Thyroid gland (tissue), 4 donors: ENCODE results near the gene C9orf78. TPM values are rescaled to one million over a fixed set of nuclear protein-coding genes. Genes with fewer than 3 reads are reported as not detected.

Experiments used
- DNase-seq, 2 donors: peaks; one replicate each; pipeline ENCODE4 v3.0.0-alpha.2; 2019
- H3K27ac ChIP-seq, 3 donors: fragments of 200-600 bp; sonication (generic); 1 replicate in 2 of 3; 2 replicates in 1 of 3; pipeline ENCODE4 v1.5.1; 2016 to 2019; ENCODE audit warnings: mild to moderate bottlenecking in 1 of 3, moderate library complexity in 1 of 3
- H3K27me3 ChIP-seq: fragments of 200-600 bp; sonication (generic); one replicate; pipeline ENCODE4 v1.5.1; 2019
- H3K36me3 ChIP-seq, 2 donors: fragments of 200-600 bp; sonication (generic); one replicate each; pipeline ENCODE4 v1.5.1; 2016 to 2019
- H3K4me1 ChIP-seq, 2 donors: fragments of 200-600 bp; sonication (generic); one replicate each; pipeline ENCODE4 v1.5.1; 2017 to 2019
- H3K4me3 ChIP-seq, 3 donors: fragments of 200-600 bp; sonication (generic); replicated peaks in 1 of 3; 1 replicate in 2 of 3; 2 replicates in 1 of 3; pipeline ENCODE4 v1.5.1; 2016; ENCODE audit warnings: mild to moderate bottlenecking in 1 of 3
- H3K9me3 ChIP-seq: fragments of 200-600 bp; sonication (generic); one replicate; pipeline ENCODE4 v1.5.1; 2017
- CTCF ChIP-seq, 6 experiments: fragments of 200-600 bp in 3 of 6; fragments of 450-650 bp in 3 of 6; sonication (generic) in 3 of 6; IDR thresholded peaks; one replicate each; pipeline ENCODE4 v1.5.1; 2016 to 2019; ENCODE audit warnings: antibody characterized with exemption in 6 of 6, mild to moderate bottlenecking in 2 of 6, inconsistent platforms in 1 of 6, moderate library complexity in 1 of 6
- POLR2A ChIP-seq, 2 donors: fragments of 450-650 bp; IDR thresholded peaks; one replicate each; pipeline ENCODE4 v1.6.1; 2017; ENCODE audit warnings: antibody characterized with exemption in 2 of 2, mild to moderate bottlenecking in 2 of 2, moderate library complexity in 1 of 2
- WGBS, 2 donors: methylation state at CpG; one replicate each; pipeline ENCODE4 v1.1.5; 2017; 5-methylcytosine and 5-hydroxymethylcytosine counted together
- intact Hi-C: fragments of 100-400 bp; cut with DNase I; formaldehyde crosslinking; loops from one replicate; pipeline ENCODE4 v1.15.1; 2023
- total RNA-seq, 4 donors: library from RNA; depleted of rRNA; stranded (reverse); fragments of >200 nt; gene quantifications; one replicate each; pipeline ENCODE4 v1.2.3, GENCODE V29; 2016

The C9orf78 gene
- total RNA-seq, 4 donors from 2014 or later, result 59.4 to 89.2 (median 81.4) TPM

DNA sequence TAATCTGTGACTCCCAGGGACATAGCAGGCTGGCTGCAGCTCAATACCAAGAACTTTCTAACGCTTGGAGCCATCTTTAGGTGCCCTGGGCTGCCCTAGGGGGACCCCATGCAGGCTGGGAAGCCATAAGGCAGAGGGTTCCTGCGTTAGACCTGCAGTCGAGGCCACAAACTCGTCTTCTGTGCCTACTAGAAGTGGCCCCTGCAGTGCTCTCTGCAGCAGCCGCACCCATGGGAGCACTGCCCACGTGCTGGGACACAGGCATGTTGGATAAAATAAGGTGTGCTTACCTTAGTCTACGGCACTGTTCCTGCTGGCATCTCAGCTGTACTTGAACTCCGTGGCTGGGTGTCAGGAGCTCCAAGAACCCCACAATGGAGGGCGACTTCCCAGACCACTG lies 22.7 kb downstream of the C9orf78 start:
- 86 to 94% methylated on average over 8 to 9 of the region's 9 CpGs for WGBS, 2 donors
- H3K36me3 ChIP-seq, result peaks cover 20 to 26% of the 10 kb centered on the region in 2 donors
- intact Hi-C loops, result no loop called here
- no peaks in the 10 kb centered on the region for H3K27me3 ChIP-seq
- TF ChIP-seq CTCF (IDR thresholded peaks at IDR 0.05) (no peak), POLR2A (IDR thresholded peaks at IDR 0.05) (no peak)
- H3K9me3 ChIP-seq, result no peaks in the 10 kb centered on the region
- no peak overlapping the region for H3K4me3 ChIP-seq
- no peak for DNase-seq
- no peak overlapping the region for H3K27ac ChIP-seq
- no peaks in the 10 kb centered on the region for H3K4me1 ChIP-seq

GRCh38 chr9:129811967-129812363 lies 23.1 kb downstream of the C9orf78 start:
- no peaks in the 10 kb centered on the region for H3K9me3 ChIP-seq
- H3K4me3 ChIP-seq, result no peak overlapping the region
- WGBS, 2 donors, result 92 to 96% methylated on average over 6 of the region's 6 CpGs
- intact Hi-C loops, result no loop called here
- H3K27ac ChIP-seq, result no peak overlapping the region
- H3K4me1 ChIP-seq, result no peaks in the 10 kb centered on the region
- TF ChIP-seq CTCF (IDR thresholded peaks at IDR 0.05) (no peak), POLR2A (IDR thresholded peaks at IDR 0.05) (no peak)
- no peak for DNase-seq
- peaks cover 20 to 22% of the 10 kb centered on the region in 2 donors for H3K36me3 ChIP-seq
- no peaks in the 10 kb centered on the region for H3K27me3 ChIP-seq

- Histone ChIP-seq H3K9me3 (no peaks in the 10 kb centered on the region), H3K4me1 (no peaks in the 10 kb centered on the region), H3K36me3 (peaks cover 12 to 13% of the 10 kb centered on the region in 2 donors), H3K27me3 (no peaks in the 10 kb centered on the region), H3K4me3 (no peak overlapping the region), H3K27ac (no peak overlapping the region)
- WGBS, 2 donors, result 84 to 92% methylated on average over 6 of the region's 6 CpGs
- TF ChIP-seq CTCF (IDR thresholded peaks at IDR 0.05) (no peak), POLR2A (IDR thresholded peaks at IDR 0.05) (no peak)
- no peak for DNase-seq
- intact Hi-C loops, result no loop called here
Measured at GRCh38 chr9:129810788-129811187, 24.3 kb downstream of the C9orf78 start.

- 89 to 92% methylated on average over 10 to 11 of the region's 11 CpGs for WGBS, 2 donors
- H3K9me3 ChIP-seq, result no peaks in the 10 kb centered on the region
- H3K36me3 ChIP-seq, result peaks cover 12 to 13% of the 10 kb centered on the region in 2 donors
- DNase-seq, result no peak
- H3K4me1 ChIP-seq, result no peaks in the 10 kb centered on the region
- H3K27me3 ChIP-seq, result no peaks in the 10 kb centered on the region
- no peak overlapping the region for H3K4me3 ChIP-seq
- H3K27ac ChIP-seq, result no peak overlapping the region
- intact Hi-C loops, result no loop called here
- TF ChIP-seq POLR2A (IDR thresholded peaks at IDR 0.05) (no peak), CTCF (IDR thresholded peaks at IDR 0.05) (no peak)
Measured at GRCh38 chr9:129810116-129810515, 25.0 kb downstream of the C9orf78 start.

GRCh38 chr9:129809346-129809745 lies 25.7 kb downstream of the C9orf78 start:
- no peaks in the 10 kb centered on the region for H3K4me1 ChIP-seq
- WGBS, 2 donors, result 88 to 90% methylated on average over 11 of the region's 11 CpGs
- intact Hi-C loops, result no loop called here
- H3K36me3 ChIP-seq, result peaks cover 12 to 13% of the 10 kb centered on the region in 2 donors
- no peak for TF ChIP-seq POLR2A (IDR thresholded peaks at IDR 0.05)
- TF ChIP-seq CTCF (IDR thresholded peaks at IDR 0.05), result no peak
- DNase-seq, result no peak
- no peaks in the 10 kb centered on the region for H3K9me3 ChIP-seq
- no peak overlapping the region for H3K4me3 ChIP-seq
- H3K27me3 ChIP-seq, result no peaks in the 10 kb centered on the region
- no peak overlapping the region for H3K27ac ChIP-seq
